Mesenchymal stem cell (in vitro differentiated cells and primary cell): Measurements from ENCODE around the gene PINLYP.

Experiments used
- DNase-seq: peaks from one replicate; pipeline ENCODE4 v3.0.0-alpha.2; 2013
- H2AFZ ChIP-seq: one replicate; pipeline ENCODE4 v1.6.1; 2013; ENCODE audit warnings: low read depth, mild to moderate bottlenecking, control low read depth, inconsistent platforms, low read length, moderate library complexity
- H2AK5ac ChIP-seq: 2 replicates; pipeline ENCODE4 v1.6.1; 2013; ENCODE audit warnings: low read length, moderate library complexity, mild to moderate bottlenecking, inconsistent platforms; ENCODE audit not compliant: severe bottlenecking
- H2BK120ac ChIP-seq: one replicate; pipeline ENCODE4 v1.6.1; 2013; ENCODE audit warnings: low read depth, mild to moderate bottlenecking, inconsistent platforms, low read length, moderate library complexity
- H2BK12ac ChIP-seq, 2 experiments: one replicate each; pipeline ENCODE4 v1.6.1; 2013; ENCODE audit warnings: inconsistent platforms in 2 of 2, low read length in 2 of 2, mild to moderate bottlenecking in 2 of 2, moderate library complexity in 2 of 2, control low read depth in 1 of 2
- H2BK15ac ChIP-seq: one replicate; pipeline ENCODE4 v1.6.1; 2013; ENCODE audit warnings: mild to moderate bottlenecking, low read depth, inconsistent platforms; ENCODE audit not compliant: poor library complexity, severe bottlenecking
- H2BK5ac ChIP-seq: 2 replicates; pipeline ENCODE4 v1.6.1; 2013; ENCODE audit warnings: low read depth, mild to moderate bottlenecking, low read length, control low read depth, inconsistent platforms; ENCODE audit not compliant: poor library complexity, severe bottlenecking
- H3K14ac ChIP-seq, 2 experiments: one replicate each; pipeline ENCODE4 v1.6.1; 2013; ENCODE audit warnings: inconsistent platforms in 2 of 2, low read length in 2 of 2, control low read depth in 1 of 2, mild to moderate bottlenecking in 1 of 2, moderate library complexity in 1 of 2
- H3K18ac ChIP-seq, 2 experiments: one replicate each; pipeline ENCODE4 v1.6.1; 2013; ENCODE audit warnings: inconsistent platforms in 2 of 2, low read length in 2 of 2, control low read depth in 1 of 2, low read depth in 1 of 2, mild to moderate bottlenecking in 1 of 2
- H3K23ac ChIP-seq, 2 experiments: one replicate each; pipeline ENCODE4 v1.6.1; 2013; ENCODE audit warnings: inconsistent platforms in 2 of 2, low read length in 2 of 2, mild to moderate bottlenecking in 2 of 2, moderate library complexity in 2 of 2, control low read depth in 1 of 2
- H3K27ac ChIP-seq: 2 replicates; pipeline ENCODE4 v1.5.1; 2013; ENCODE audit warnings: mild to moderate bottlenecking, moderate library complexity, low read length, control low read depth, inconsistent platforms; ENCODE audit not compliant: poor library complexity, severe bottlenecking
- H3K27me3 ChIP-seq, 2 experiments: 2 replicates each; pipeline versions ENCODE4 v1.6.1 to v1.7.0; 2013; ENCODE audit warnings: low read length in 2 of 2, mild to moderate bottlenecking in 2 of 2, moderate library complexity in 2 of 2, control low read depth in 1 of 2, inconsistent platforms in 1 of 2; ENCODE audit not compliant: control insufficient read depth in 1 of 2, insufficient read depth in 1 of 2
- H3K36me3 ChIP-seq, 2 experiments: 2 replicates each; pipeline versions ENCODE4 v1.6.1 to v1.7.0; 2013; ENCODE audit warnings: low read length in 2 of 2, control low read depth in 1 of 2, inconsistent platforms in 1 of 2, low read depth in 1 of 2, mild to moderate bottlenecking in 1 of 2; ENCODE audit not compliant: insufficient read depth in 2 of 2, control insufficient read depth in 1 of 2
- H3K4ac ChIP-seq, 2 experiments: one replicate each; pipeline ENCODE4 v1.6.1; 2013; ENCODE audit warnings: inconsistent platforms in 2 of 2, low read length in 2 of 2, mild to moderate bottlenecking in 2 of 2, moderate library complexity in 2 of 2, control low read depth in 1 of 2, low read depth in 1 of 2
- H3K4me1 ChIP-seq: 2 replicates; pipeline ENCODE4 v1.6.1; 2013; ENCODE audit warnings: low read depth, low read length, control low read depth; ENCODE audit not compliant: control insufficient read depth, insufficient read depth
- H3K4me2 ChIP-seq: 2 replicates; pipeline ENCODE4 v1.6.1; 2013; ENCODE audit warnings: low read length, mild to moderate bottlenecking, inconsistent platforms; ENCODE audit not compliant: poor library complexity, severe bottlenecking
- H3K4me3 ChIP-seq, 2 experiments: 2 replicates each; pipeline versions ENCODE4 v1.5.1 to v1.7.0; 2013; ENCODE audit warnings: low read length in 2 of 2, mild to moderate bottlenecking in 2 of 2, control low read depth in 1 of 2, low read depth in 1 of 2; ENCODE audit not compliant: insufficient read depth in 1 of 2
- H3K79me1 ChIP-seq: replicated peaks from 2 replicates; pipeline ENCODE4 v1.6.1; 2013; ENCODE audit warnings: mild to moderate bottlenecking, control low read depth, low read length, inconsistent platforms; ENCODE audit not compliant: poor library complexity, severe bottlenecking
- H3K9ac ChIP-seq: 2 replicates; pipeline ENCODE4 v1.7.0; 2013; ENCODE audit warnings: mild to moderate bottlenecking, low read length, moderate library complexity
- H3K9me3 ChIP-seq: 2 replicates; pipeline ENCODE4 v1.7.0; 2013; ENCODE audit warnings: mild to moderate bottlenecking, low read length; ENCODE audit not compliant: control insufficient read depth
- H4K8ac ChIP-seq: one replicate; pipeline ENCODE4 v1.6.1; 2013; ENCODE audit warnings: inconsistent platforms, mild to moderate bottlenecking, low read length, moderate library complexity
- H4K91ac ChIP-seq: one replicate; pipeline ENCODE4 v1.6.1; 2013; ENCODE audit warnings: mild to moderate bottlenecking, low read length, inconsistent platforms
- WGBS: methylation state at CpG from one replicate; pipeline ENCODE4 v1.1.7; 2013; ENCODE audit warnings: mixed read lengths; 5-methylcytosine and 5-hydroxymethylcytosine counted together

The PINLYP gene

DNA sequence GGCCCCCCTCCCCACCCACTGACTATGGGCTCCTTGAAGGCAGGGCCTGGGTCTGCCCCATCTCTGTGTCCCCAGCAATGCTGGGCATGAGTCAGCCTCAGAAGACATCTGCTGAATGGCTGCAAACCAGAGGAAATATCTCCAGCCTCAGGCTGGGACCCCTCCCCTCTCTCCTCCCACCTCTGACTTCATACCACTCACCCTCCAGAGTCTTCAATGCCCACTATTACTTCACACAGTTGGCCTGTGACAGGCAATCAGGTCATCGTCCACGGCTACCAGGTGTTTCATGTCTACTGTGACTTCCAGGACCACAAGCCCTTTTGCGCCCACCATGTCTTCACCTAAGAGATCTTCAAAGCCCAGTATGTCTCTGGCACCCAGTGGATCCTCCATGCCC, 36.2 kb downstream of the PINLYP start, which contains the start of gene SRRM5:
Gene SRRM5 (plus strand): TSS at position 301 of the 400 bp plus-strand sequence. CDS start 34 bp downstream, at position 335.
- H3K14ac ChIP-seq: no peak within 1 kb of the TSS
- no peak within 1 kb of the TSS for H2AFZ ChIP-seq
- H3K4me1 ChIP-seq: peaks cover 9% of the 10 kb centered on the region
- no peak within 1 kb of the TSS for H2AK5ac ChIP-seq
- no peak within 1 kb of the TSS for H3K23ac ChIP-seq
- H2BK15ac ChIP-seq: no peak within 1 kb of the TSS
- H3K27me3 ChIP-seq: no peaks in the 10 kb centered on the region
- H3K4me3 ChIP-seq: no peak within 1 kb of the TSS
- no peak within 1 kb of the TSS for H3K18ac ChIP-seq
- H3K79me1 ChIP-seq: peaks cover 53% of the 10 kb centered on the region
- no peak within 1 kb of the TSS for H4K8ac ChIP-seq
- no peak within 1 kb of the TSS for H2BK120ac ChIP-seq
- no peak within 1 kb of the TSS for H2BK12ac ChIP-seq
- no peak within 1 kb of the TSS for H3K4ac ChIP-seq
- H3K4me2 ChIP-seq: no peak within 1 kb of the TSS
- H3K27ac ChIP-seq: peak within 1 kb of the TSS; percentile 3
- H3K9me3 ChIP-seq: no peaks in the 10 kb centered on the region
- no peak within 1 kb of the TSS for H4K91ac ChIP-seq
- no peak within 1 kb of the TSS for H3K9ac ChIP-seq
- WGBS: 95% methylated on average over 3 of the region's 3 CpGs
- DNase-seq: no peak
- H2BK5ac ChIP-seq: no peak within 1 kb of the TSS
- peaks cover 40 to 52% of the 10 kb centered on the region in 2 experiments for H3K36me3 ChIP-seq

DNA sequence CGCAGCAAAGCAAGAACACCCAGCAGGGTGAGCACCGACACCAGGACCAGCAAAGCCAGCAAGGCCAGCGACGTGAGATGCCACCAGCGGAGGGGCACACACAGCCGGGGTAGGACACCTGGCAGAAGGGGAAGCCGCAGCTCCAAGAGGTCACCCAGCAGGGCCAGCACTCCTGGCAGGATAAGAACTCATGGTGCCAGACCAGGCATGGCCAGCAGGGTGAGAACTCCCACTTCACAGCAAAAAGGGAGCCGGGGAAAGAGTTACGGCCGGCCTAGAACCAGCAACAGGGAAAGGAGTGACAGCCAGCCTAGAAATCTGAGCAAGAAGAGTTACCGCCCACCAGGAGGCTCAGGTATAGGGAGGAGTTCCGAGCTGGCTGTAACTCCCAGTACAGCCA, 36.8 kb downstream of the PINLYP start:
- peaks cover 49% of the 10 kb centered on the region for H3K79me1 ChIP-seq

DNA sequence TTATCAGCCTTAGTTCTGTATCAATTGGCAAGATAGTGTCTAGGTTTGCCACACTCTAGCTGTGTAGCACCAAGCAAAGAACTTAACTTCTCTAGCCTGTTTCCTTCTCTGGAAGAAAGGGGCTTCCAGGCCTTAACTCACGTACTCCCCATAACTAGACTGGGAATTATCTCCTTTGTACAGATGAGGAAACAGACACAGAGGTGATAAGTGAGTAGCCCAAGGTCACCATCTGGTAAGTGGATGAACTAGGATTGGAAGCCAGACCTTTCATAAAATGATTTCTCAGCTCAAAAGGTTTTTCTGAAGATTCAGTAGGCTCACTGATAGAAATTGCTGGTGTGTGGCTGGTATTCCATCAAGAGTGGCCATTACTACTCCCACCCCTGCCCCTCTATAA, 40.7 kb downstream of the PINLYP start:
- Histone ChIP-seq H3K79me1 (peaks cover 39% of the 10 kb centered on the region), H4K8ac (no peak overlapping the region), H3K14ac (no peak overlapping the region), H2BK12ac (no peak overlapping the region), H3K4me1 (peaks cover 13% of the 10 kb centered on the region), H3K4ac (no peak overlapping the region), H2BK120ac (no peak overlapping the region), H3K18ac (no peak overlapping the region), H2BK15ac (no peak overlapping the region), H4K91ac (no peak overlapping the region), H3K9me3 (no peaks in the 10 kb centered on the region), H2BK5ac (no peak overlapping the region), H3K27ac (no peak overlapping the region), H3K36me3 (peaks cover 28 to 32% of the 10 kb centered on the region in 2 experiments), H3K27me3 (no peaks in the 10 kb centered on the region), H3K4me2 (no peak overlapping the region), H2AK5ac (no peak overlapping the region), H3K23ac (no peak overlapping the region), H3K4me3 (no peak overlapping the region), H2AFZ (no peak overlapping the region), H3K9ac (no peak overlapping the region)
- WGBS: no CpG with 5 or more reads among the region's 1 CpG
- no peak for DNase-seq

More for the DNA sequence above, 36.8 kb downstream of the PINLYP start:
- DNase-seq: no peak
- no peak overlapping the region for H2AFZ ChIP-seq
- H4K8ac ChIP-seq: no peak overlapping the region
- no peak overlapping the region for H2AK5ac ChIP-seq
- peaks cover 36 to 47% of the 10 kb centered on the region in 2 experiments for H3K36me3 ChIP-seq
- H3K27me3 ChIP-seq: no peaks in the 10 kb centered on the region
- H3K4ac ChIP-seq: no peak overlapping the region
- H3K9ac ChIP-seq: no peak overlapping the region
- H3K27ac ChIP-seq: no peak overlapping the region
- H3K4me1 ChIP-seq: peaks cover 9% of the 10 kb centered on the region
- H2BK5ac ChIP-seq: no peak overlapping the region
- 99% methylated on average over 12 of the region's 12 CpGs for WGBS
- H2BK120ac ChIP-seq: no peak overlapping the region
- no peak overlapping the region for H2BK15ac ChIP-seq
- H3K4me3 ChIP-seq: no peak overlapping the region
- no peak overlapping the region for H3K4me2 ChIP-seq
- no peak overlapping the region for H3K18ac ChIP-seq
- no peak overlapping the region for H3K14ac ChIP-seq
- no peak overlapping the region for H2BK12ac ChIP-seq
- no peak overlapping the region for H3K23ac ChIP-seq
- H4K91ac ChIP-seq: no peak overlapping the region
- no peaks in the 10 kb centered on the region for H3K9me3 ChIP-seq

DNA sequence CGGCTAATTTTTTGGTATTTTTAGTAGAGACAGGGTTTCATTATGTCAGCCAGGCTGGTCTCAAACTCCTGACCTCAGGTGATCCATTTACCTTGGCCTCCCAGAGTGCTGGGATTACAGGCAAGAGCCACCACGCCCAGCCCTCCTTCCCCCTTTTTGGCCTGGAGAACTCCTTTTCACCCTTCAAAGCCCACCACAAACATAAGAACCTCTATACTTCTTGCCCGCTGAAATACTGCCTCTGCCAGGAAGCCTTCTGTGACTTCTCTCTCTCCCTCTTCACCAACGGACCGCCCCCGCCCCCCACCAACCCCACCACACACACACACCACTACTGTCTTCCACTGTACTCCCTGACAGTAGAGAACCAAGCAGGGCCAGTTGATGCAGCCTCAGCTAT, 41.4 kb downstream of the PINLYP start:
- Histone ChIP-seq H3K36me3 (peaks cover 22 to 26% of the 10 kb centered on the region in 2 experiments), H3K14ac (no peak overlapping the region), H2BK12ac (no peak overlapping the region), H3K4me2 (no peak overlapping the region), H3K9ac (no peak overlapping the region), H3K4me1 (peaks cover 13% of the 10 kb centered on the region), H4K8ac (no peak overlapping the region), H3K27ac (no peak overlapping the region), H3K9me3 (no peaks in the 10 kb centered on the region), H2AFZ (no peak overlapping the region), H4K91ac (no peak overlapping the region), H2AK5ac (no peak overlapping the region), H2BK15ac (no peak overlapping the region), H3K23ac (no peak overlapping the region), H3K27me3 (no peaks in the 10 kb centered on the region), H3K79me1 (peaks cover 36% of the 10 kb centered on the region), H3K18ac (no peak overlapping the region), H2BK5ac (no peak overlapping the region), H2BK120ac (no peak overlapping the region), H3K4me3 (no peak overlapping the region), H3K4ac (no peak overlapping the region)
- no peak for DNase-seq
- WGBS: 97% methylated on average over 6 of the region's 6 CpGs
